Measurements from ENCODE around the gene GLE1.

DNA sequence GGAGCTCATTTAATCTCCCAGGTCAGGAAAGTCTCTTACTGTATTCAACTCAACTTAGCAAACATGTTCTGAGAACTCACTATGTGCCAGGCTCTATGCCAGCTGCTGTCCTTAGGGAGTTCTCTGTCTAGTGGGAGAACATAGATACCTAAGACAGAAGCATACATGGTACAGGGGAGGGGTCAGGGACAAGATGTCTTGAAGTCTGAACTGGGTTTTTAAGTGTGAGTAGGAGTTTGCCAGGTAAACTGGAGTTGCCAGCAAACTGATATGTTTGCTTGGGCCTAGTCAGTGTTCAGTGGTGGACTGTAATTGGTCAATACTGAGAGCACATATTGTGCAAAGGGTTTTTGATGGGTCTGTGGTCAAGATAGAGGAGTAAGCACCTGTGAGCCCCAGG, 18.3 kb upstream of the GLE1 start:
- TF ChIP-seq, protein P1, sequence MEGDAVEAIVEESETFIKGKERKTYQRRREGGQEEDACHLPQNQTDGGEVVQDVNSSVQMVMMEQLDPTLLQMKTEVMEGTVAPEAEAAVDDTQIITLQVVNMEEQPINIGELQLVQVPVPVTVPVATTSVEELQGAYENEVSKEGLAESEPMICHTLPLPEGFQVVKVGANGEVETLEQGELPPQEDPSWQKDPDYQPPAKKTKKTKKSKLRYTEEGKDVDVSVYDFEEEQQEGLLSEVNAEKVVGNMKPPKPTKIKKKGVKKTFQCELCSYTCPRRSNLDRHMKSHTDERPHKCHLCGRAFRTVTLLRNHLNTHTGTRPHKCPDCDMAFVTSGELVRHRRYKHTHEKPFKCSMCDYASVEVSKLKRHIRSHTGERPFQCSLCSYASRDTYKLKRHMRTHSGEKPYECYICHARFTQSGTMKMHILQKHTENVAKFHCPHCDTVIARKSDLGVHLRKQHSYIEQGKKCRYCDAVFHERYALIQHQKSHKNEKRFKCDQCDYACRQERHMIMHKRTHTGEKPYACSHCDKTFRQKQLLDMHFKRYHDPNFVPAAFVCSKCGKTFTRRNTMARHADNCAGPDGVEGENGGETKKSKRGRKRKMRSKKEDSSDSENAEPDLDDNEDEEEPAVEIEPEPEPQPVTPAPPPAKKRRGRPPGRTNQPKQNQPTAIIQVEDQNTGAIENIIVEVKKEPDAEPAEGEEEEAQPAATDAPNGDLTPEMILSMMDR (conservative IDR thresholded peaks at IDR 0.05): no peak
- no peak for TF ChIP-seq EZH2 (IDR thresholded peaks at IDR 0.05; ENCODE audit: low read depth)
